NCI-H146 treated with DMSO at 0.1 percent for 48 hours (cell line): ENCODE results near the gene USP46.

ENCODE experiments used
- DNase-seq: peaks from one replicate; lab custom pipeline; 2025; ENCODE audit not compliant: unreplicated experiment; lab: John Stamatoyannopoulos, UW

The USP46 gene

GRCh38 chr4:52622564-52622963 is 36.5 kb downstream of the USP46 start:
- DNase-seq = no peak

DNA sequence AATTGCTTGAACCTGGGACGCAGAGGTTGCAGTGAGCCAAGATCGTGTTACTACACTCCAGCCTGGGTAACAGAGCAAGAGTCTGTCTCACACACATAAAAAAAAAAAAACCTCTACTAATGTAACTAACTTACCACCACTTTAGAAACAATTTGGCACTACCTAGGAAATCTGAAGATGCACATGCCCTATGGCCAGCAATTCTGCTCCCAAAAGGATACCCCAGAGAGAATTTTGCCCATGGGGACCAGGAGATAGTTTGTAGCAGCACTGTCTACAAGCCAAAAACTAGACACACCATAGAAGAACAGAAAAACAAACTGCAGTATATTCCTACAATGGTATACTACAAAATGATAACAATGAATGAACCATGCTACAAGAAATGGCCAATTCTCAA is 37.5 kb downstream of the USP46 start:
- DNase-seq = no peak

DNA sequence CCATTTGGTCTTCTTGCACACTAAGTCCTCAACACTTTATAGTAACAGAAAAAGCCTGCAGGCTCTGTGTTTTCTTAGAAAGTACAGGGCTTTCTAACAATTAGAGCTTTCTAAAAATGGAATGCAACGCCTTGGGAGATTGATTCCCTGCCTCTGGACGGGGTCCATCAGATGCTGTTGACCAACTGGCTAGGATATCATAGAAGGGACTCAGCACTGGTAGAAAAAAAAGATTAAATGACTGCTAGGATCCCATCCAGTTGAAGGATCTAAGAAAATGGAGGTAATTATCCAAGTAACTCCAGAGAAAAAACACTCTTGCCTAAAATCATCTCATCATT is 39.5 kb downstream of the USP46 start:
- no peak for DNase-seq

DNA sequence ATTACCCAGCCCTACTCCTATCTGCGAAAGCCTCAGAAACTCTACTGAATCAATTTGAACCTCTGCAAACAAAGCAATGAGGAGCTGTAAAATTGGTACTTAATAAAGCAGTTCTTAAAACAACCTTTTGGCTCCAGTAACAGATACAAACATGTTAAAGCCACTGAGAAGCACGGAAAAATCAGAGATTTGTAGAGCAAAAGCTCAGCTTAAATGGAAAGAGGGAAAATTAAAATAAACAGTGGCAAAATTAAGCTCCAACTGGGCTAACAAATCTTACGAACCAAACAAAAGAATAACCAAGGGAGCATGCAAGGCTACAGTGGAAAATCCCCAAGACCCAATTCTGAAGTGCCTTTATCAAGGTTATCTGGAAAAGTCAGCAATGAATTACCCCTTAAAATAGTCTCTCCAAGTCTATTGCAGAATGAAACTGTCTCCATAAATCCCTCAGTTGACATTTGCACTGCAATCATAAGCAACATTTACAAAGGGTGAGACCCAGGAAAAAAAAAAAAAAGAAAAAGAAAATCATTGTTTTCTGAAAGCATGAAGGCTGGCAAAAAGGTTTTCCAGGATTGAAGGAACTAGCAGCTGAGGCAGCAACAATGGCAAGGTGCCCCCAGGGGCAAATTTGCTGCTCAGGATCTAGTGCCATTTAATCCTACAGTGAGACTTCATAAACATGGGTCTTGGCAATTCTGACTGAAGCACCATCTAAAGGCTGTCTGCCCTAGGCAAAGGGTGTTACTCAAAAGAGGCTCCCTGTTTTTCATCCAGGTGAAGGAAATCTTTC is 40.1 kb downstream of the USP46 start:
- no peak for DNase-seq

- no peak for DNase-seq
Observed at GRCh38 chr4:52617336-52618020, 41.6 kb downstream of the USP46 start.

GRCh38 chr4:52614241-52614640 is 44.9 kb downstream of the USP46 start:
- DNase-seq = no peak

DNA sequence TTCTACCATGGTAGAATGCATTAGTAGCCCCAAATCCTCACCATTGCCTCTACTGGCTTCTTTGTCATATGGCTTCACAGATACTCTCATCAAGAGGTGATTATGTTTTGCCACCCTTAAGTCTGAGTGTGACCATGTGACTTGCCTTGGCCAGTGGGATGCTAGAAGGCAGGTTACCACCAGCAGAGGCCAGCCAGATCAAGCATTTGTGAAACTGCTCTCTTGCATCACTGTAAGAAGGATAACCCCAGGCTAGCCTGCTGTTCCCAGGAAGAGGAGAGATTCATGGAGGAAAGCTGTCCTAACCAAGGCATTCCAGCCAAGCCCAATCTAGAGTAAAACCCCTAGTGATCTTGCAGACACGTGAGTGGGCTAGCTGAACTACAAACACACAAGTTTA is 46.8 kb downstream of the USP46 start:
- no peak for DNase-seq

- no peak for DNase-seq
Observed at GRCh38 chr4:52611030-52611555, 48.0 kb downstream of the USP46 start.

DNA sequence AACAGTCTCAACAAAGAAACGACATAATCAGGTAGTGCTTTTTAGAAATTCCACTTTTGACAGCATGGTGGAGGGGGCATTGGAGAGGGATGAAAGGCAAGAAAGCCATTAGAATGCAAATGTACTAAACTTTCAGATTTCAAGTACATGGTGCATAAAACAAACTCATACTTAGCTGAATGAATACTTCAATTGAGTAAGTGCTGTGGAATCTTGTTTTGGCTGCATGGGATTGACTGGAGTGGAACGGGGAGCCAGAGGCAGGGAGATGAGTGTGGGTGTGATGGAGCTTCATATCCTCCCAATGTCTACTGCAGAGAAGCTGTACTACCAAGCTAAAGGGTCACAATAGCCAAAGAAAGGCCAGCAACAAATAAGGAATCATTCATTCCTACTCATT is 52.4 kb downstream of the USP46 start:
- DNase-seq = no peak

DNA sequence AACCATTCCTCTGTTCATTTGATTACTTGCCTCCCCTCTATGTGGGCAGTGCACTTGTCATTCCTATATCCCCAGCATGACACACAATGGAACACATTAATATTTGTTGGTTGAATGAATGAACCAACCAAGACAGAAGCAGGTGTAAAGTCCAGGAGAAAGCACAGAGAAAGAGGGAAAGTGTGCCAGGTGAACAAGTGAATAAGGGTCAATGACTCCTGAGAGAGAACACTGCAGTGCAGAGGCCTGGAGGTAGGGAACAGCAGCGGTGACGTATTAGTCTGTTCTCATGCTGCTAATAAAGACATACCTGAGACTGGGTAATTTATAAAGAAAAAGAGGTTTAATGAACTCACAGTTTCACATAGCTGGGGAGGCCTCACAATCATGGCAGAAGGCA is 53.1 kb downstream of the USP46 start:
- no peak for DNase-seq

DNA sequence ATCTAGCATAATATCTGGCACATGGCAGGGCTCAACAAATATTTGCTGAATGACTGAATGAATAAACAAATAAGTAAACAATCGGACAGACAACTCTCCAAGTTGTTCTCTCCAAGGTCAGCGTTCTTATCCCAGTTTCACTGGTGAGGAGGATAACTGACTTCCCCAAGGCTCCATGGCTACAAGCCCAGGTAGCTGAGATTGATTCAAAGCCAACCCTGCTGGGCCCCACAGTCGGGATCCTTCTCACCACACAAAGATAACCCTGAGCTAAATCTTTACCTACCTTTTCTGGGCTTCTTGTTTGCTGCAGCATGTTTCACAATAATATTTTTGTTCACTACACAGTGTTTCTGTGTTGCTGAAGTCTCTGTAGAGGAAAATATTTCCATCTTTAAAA is 54.9 kb downstream of the USP46 start:
- DNase-seq = no peak

GRCh38 chr4:52600275-52600674 is 58.8 kb downstream of the USP46 start:
- DNase-seq = no peak

DNA sequence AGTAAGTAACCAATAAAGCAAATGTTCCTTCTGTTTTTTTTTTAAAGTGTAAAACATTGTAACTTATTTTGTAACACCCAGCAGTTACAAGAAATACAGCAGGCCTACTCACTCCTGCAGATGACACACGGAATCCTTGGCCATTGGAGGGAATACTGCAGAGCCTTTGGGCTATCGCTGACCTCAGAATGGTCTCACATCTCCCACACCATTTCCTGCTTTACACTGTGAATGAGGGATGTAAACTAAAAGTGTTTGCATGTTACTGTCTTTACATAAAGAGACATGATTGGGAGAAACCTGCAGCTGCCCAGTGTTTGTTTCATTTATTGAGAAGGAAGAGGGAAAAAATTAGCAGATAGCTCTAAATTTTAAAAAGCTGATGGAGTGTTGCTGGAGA is 64.1 kb downstream of the USP46 start:
- DNase-seq = no peak

DNA sequence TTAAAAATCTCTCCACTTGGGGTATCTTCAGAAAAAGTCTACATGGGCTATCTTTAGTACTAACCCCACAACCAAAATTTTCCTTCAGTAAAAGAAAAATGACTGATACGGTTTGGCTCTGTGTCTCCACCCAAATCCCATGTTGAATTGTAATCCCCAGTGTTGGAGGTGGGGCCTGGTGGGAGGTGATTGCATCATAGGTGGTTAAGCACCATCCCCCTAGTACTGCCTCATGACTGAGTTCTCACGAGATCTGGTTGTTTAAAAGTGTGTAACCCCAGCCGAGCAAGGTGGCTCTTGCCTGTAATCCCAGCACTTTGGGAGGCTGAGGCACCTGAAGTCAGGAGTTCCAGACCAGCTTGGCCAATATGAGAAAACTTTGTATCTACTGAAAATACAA is 66.8 kb downstream of the USP46 start:
- no peak for DNase-seq

DNA sequence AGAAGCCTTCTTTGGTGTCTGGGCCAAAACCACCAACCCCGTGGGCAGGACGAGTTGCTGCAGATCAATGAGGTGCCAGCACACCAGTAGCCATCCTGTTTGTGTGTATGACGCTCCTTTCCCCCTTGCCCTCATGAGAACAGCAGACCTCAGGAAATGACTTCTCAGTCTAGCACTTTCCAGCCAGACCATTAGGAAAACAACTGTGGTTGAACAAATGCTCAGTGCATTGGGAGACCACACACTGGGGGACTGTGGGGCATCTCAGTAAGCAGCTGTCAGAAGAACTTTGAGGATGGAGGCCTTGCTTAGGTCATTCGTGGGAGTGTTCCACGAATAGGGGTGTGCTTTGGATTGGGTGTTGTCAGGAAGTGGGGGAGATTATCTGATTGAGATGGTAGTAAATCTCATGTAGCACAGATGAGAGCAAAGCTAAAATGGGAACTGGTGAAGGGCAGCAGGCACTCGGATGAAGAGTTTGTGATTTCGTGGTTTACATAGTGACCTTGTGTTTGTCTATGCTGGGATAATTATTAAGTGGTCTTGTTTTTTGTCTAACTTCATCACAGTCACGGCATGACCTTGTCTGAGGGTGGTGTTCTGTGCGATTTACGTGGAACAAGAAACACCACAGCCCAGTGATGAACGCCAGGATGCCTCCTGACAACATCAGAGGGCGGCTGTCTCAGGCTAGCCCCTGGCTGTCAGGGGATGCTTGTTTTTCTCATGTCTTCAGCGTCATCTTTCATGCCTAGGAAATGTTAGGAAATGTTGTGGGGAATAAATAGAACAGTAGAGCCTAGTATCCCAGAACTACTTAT is 70.1 kb downstream of the USP46 start:
- DNase-seq = no peak

DNA sequence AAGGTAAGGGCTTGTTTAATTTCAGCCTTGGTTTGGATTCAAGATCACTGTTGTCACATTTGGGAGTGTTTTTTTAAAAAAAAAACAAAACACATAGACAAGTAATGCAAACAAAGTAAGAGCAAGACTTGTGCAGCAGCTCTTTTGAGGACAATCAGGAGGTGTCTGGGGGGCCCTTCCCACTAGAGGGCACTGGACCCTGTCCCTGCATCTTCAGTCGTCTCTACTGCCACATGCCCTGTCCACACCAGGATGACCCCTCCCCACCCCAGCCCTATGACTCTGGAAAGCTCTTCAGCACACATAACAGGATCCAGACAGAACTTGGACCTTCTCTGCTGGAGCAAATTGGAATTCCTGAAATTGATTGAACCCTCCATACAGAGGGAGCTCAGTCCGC is 71.0 kb downstream of the USP46 start:
- no peak for DNase-seq

- DNase-seq = no peak
Observed at GRCh38 chr4:52586069-52586468, 73.0 kb downstream of the USP46 start.

GRCh38 chr4:52585379-52585778 is 73.7 kb downstream of the USP46 start:
- no peak for DNase-seq

DNA sequence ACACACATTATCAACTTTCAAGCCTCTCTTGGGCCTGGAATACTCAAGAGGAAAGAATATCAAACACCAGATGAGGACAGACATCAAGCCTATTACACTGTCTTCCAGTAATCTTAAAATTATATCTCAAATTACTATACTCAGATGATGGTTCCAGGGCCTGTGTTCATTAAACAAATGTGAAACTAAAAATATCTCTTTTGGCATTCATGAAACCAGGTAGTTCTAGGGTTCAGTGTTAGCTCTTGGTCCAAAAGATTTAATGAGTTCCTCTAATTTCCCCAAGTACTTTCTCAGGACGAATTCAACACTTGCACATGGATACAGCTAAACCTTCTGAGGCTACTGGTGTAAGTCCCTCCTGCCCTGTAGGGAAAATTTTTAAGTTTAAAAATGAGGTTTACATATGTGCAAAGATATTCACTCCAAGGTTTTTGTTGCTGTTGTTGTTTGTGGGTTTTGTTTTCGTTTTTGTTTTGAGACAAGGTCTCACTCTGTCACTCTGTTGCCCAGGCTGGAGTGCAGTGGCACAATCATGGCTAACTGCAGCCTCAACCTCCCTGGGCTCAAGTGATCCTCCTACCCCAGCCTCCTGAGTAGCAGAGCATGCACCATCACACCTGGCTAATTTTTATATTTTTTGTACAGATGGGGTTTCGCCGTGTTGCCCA is 79.4 kb downstream of the USP46 start:
- no peak for DNase-seq

GRCh38 chr4:52578951-52579350 is 80.2 kb downstream of the USP46 start:
- DNase-seq = no peak

DNA sequence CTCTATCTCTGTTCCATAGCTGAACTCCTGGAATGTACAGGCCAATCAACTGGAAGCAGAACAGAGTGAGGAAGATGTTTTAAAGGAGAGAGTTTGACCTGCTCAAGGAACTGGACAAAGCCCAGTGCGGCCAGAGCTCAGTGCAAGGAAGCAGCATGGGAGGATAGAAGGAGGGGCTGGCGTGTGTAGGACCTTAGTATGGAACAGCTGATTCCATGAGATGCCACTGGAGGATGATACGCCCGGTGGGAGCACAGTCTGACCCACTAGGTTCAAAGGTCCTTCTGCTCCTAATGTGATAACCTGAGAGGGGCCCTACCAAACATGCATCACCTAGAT is 81.5 kb downstream of the USP46 start:
- DNase-seq = no peak
